ENCODE data around the gene FAM229B.

DNA sequence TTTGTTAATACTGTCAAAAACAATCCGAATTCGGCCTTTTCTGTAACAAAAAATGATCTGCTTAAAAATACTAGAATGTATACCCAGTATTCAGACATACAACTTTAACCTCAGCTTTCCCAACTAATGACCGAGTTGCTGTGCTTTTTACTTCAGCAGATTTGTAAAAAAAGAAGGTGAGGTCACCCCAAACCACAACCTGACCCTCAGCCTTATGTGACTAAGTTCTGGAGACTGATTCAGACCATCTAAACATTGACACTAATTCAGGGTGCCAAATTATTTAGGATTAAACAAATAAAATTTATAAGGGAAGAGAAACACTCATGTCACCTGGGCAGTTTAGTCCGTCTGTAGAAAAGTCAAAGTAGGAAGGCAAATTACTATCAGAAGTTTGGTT lies 25.8 kb upstream of the FAM229B start:
- TF ChIP-seq EZH2 (IDR thresholded peaks at IDR 0.05) (no peak), POLR2AphosphoS5 (IDR thresholded peaks at IDR 0.05; ENCODE audit: borderline replicate concordance, low read depth, low read length) (no peak), FOXP2 (optimal IDR thresholded peaks at IDR 0.05; ENCODE audit: control extremely low read depth, extremely low read length, insufficient read depth) (no peak)

Measured in SK-N-MC (cell line).